ENCODE data around the gene TUBB4A.

The TUBB4A gene

DNA sequence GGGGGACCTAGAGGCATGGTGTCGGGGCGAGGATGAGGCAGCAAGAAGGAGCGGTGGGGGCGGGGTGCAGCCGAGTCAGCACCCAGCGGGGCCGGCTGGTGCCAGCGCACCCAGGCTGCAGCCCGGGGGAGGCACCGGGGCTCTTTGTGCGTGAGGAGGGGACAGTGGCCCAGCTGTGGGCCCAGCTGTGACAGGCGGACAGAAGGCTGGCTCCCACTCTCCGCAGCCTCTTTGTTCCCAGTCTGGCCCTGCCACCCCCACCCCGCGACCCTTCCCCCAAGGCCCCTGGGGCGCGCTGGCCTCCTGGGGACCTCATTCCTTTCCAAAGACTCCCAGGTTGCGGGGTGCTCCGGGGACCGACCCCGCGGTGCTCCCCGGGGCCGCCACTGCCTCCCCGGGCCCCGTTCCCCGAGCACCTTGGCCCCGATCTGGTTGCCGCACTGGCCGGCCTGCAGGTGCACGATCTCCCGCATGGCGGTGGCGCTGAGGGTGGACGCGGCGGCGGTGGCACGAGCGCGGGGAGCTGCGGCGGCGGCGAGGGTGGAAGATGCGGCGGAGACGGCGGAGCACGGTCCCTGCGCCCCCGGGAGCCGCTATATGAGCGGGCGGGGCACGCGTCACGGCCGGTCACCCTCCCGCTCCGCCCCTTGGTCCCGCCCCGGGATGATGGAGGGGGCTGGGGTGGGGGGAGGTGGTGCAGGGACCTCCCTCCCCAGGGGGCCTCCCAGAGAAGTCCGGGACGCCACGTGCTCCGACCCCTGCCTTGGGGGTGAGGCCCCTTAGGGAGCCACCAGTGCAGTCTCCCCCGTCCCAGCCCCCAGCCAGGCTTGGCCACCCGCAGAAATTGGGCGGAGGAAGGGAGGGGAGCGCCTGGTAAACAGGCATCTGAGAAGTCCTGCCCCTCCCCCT, at the start of gene TUBB4A:
Gene TUBB4A, minus strand, starts transcription at position 570 of the 909 bp plus-strand sequence. Its CDS starts 97 bp downstream, at position 473.
- TF ChIP-seq GATA2 (IDR thresholded peaks at IDR 0.05; ENCODE audit: low read depth, low read length) (no peak), GATA3 (IDR thresholded peaks at IDR 0.05; ENCODE audit: low read depth, low read length) (no peak)

DNA sequence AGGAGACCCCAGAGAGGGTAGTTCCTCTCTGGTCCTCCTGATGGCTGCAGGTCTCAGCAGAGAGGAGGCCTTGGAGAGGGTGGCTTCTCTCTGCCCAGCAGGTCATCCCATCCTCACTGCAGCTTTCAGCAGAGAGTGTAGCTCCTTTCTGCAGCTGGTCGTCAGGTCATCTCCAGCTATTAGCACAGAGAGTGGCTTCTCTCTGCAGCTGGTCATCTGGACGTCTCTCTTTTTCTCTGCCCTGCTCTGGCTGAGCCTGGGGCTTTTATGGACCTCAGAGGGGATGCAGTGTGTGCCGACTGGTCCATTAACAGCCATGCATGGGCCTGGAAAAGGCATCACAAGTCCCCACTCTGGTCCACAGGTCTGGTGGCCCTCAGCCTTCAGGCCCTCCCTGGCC, 49.0 kb upstream of the TUBB4A start:
- no peak for TF ChIP-seq GATA2 (IDR thresholded peaks at IDR 0.05; ENCODE audit: low read depth, low read length)
- TF ChIP-seq GATA3 (IDR thresholded peaks at IDR 0.05; ENCODE audit: low read depth, low read length) = no peak

DNA sequence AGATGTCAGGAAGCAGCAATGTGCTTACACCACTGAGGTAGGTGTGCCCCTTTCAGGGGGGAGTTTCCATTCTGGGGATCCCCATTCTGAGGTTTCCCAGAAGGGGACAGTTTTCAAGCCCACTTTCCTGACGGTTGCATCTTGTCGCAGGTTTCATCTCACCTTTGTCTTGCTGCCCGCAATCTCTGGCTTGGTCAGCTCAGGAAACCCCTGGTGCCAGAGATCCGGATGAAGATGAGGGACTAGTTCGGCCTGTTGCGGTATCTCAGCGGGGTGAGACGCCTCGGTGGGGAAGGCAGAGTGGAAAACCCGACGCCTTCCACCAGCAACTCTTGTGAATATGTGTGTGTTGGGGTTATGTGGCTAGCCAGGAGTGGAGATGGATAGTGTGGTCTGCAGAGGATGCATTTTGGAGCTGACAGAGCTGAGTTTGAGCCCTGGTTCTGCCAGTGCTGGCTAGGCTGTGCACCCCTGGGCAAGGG, 41.8 kb upstream of the TUBB4A start:
- TF ChIP-seq GATA2 (IDR thresholded peaks at IDR 0.05; ENCODE audit: low read depth, low read length) = no peak
- TF ChIP-seq GATA3 (IDR thresholded peaks at IDR 0.05; ENCODE audit: low read depth, low read length) = no peak

DNA sequence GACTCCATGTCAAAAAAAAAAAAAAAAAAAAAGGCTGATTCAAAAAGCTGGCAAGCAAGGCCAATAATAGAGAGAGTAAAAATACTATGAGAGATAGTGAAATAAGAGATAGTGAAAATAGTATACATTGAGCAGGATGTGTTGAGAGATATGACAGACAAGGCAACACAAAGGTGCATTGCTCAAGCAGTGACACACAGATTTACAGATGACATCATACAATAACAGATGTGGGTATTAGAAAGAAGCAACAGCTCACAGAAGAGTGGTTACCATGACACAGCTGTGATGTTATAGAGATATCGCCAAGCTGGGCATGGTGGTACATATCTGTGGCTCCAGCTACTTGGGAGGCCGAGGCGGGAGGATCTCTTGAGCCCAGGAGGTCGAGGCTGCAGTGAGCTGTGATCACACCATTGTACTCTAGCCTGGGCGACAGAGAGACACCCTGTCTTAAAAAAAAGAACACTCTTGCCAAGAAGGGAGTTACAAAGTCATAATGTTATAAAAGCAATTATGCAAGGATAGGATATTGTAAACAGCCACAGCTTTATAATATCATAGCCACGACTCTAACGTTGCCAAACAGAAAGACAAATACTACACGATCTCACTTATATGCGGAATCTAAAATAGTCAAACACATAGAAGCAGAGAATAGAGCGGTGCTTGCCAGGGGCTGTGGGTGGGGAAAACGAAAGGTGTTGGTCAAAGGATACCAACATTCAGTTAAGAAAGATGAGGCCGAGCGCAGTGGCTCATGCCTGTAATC, 39.0 kb upstream of the TUBB4A start:
- TF ChIP-seq GATA3 (IDR thresholded peaks at IDR 0.05; ENCODE audit: low read depth, low read length) = no peak
- no peak for TF ChIP-seq GATA2 (IDR thresholded peaks at IDR 0.05; ENCODE audit: low read depth, low read length)

DNA sequence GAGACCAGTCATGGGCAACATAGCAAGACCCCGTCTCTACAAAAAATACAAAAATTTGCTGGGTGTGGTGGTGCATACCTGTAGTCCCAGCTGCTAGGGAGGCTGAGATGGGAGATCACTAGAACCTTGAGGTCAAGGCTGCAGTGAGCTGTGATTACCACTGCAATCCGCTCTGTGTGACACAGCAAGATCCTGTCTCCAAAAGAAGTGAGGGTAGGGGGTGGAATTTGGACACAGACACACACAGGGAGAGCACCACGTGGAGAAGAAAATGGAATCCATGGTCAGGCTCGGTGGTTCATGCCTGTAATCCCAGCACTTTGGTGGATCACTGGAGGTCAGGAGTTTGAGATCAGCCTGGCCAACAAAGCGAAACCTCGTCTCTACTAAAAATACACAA, 37.4 kb upstream of the TUBB4A start:
- TF ChIP-seq GATA2 (IDR thresholded peaks at IDR 0.05; ENCODE audit: low read depth, low read length) = no peak
- no peak for TF ChIP-seq GATA3 (IDR thresholded peaks at IDR 0.05; ENCODE audit: low read depth, low read length)

DNA sequence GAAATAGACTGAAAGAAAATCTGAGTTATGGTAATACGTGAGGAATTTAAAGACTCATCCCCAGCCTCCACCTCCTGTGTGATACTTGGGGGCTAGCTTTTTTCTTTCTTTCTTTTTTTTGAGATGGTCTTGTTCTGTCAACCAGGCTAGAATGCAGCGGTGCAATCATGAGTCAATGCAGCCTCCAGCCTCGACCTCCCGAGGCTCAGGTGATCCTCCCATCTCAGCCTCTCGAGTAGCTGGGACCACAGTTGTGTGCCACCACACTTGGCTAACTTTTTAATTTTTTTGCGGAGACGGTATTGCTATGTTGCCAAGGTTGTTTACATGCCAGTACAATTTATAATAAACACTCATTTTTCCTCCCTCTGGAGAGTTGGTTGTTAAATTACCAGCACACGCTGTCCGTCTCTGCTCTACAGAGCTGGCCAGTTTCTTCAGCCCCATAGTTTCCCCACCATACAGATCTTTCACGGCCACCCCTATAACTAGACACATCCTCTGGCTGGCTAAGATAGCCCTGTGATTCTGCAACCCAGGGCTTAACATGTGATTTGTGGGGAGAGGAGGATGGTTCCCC, 33.5 kb upstream of the TUBB4A start:
- TF ChIP-seq GATA2 (IDR thresholded peaks at IDR 0.05; ENCODE audit: low read depth, low read length) (no peak), GATA3 (IDR thresholded peaks at IDR 0.05; ENCODE audit: low read depth, low read length) (no peak)

DNA sequence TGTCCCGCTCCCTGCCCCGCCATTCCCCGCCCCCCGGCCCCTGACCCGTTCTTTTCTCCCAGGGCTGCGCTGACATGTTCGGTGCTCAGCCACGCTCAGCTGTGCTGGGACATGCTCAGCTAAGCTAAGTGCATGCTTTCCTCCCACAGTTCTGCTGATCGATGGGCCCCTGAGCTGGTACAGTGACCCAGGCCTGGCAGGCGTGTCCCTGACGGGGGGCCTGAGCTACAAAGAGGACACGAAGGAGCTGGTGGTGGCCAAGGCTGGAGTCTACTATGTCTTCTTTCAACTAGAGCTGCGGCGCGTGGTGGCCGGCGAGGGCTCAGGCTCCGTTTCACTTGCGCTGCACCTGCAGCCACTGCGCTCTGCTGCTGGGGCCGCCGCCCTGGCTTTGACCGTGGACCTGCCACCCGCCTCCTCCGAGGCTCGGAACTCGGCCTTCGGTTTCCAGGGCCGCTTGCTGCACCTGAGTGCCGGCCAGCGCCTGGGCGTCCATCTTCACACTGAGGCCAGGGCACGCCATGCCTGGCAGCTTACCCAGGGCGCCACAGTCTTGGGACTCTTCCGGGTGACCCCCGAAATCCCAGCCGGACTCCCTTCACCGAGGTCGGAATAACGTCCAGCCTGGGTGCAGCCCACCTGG, 32.5 kb upstream of the TUBB4A start:
- TF ChIP-seq GATA3 (IDR thresholded peaks at IDR 0.05; ENCODE audit: low read depth, low read length) = no peak
- no peak for TF ChIP-seq GATA2 (IDR thresholded peaks at IDR 0.05; ENCODE audit: low read depth, low read length)

DNA sequence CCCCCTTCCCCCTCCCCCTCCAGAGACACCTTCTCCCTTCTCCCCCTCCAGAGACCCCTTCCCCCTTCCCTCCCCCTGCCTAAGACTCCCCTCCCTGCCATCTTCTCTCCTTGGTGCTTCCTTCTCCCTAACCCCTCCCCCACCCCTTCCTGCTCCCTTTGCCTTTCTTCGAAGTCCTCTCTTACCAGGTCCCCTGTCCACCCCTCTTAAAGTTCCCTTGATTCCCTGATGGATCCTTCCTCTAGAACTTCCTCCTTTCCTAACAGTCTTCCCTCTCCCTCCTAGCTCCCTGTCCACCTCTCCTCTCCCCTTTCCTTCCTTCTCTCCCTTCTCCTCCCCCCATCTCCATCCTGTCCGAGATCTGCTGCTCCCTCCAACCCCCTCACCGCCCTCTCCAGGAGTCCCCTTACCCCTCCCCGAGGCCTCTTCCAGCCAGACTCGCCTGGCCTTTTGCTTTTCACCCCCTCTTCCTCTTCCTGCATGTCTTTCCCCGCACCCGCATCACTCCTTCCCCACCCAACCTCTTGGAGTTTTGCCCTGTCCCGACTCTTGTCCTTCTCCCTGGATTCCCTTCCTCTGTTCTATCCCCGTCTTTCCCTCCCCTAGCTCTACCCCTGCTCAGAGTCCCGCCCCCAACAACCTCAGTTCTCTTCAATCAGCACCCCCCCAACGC, 31.8 kb upstream of the TUBB4A start:
- TF ChIP-seq GATA2 (IDR thresholded peaks at IDR 0.05; ENCODE audit: low read depth, low read length) (no peak), GATA3 (IDR thresholded peaks at IDR 0.05; ENCODE audit: low read depth, low read length) (no peak)

DNA sequence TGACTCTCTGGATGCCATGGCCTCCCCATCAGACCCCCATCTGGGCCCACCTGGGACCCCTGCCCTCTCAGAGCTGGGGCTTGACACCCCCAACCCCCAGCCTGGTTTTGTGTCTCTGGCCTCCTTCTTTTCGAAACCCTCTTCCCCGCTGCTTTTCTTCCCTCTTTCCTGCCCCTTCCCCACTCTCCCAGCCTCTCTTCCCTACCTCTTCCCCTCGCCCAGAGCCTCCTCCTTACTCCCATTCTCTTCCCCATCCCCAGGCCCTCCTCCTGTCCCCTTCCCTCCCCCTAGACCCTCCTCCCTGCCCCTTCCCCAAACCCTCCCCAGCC, 30.9 kb upstream of the TUBB4A start:
- no peak for TF ChIP-seq GATA3 (IDR thresholded peaks at IDR 0.05; ENCODE audit: low read depth, low read length)
- TF ChIP-seq GATA2 (IDR thresholded peaks at IDR 0.05; ENCODE audit: low read depth, low read length) = no peak

DNA sequence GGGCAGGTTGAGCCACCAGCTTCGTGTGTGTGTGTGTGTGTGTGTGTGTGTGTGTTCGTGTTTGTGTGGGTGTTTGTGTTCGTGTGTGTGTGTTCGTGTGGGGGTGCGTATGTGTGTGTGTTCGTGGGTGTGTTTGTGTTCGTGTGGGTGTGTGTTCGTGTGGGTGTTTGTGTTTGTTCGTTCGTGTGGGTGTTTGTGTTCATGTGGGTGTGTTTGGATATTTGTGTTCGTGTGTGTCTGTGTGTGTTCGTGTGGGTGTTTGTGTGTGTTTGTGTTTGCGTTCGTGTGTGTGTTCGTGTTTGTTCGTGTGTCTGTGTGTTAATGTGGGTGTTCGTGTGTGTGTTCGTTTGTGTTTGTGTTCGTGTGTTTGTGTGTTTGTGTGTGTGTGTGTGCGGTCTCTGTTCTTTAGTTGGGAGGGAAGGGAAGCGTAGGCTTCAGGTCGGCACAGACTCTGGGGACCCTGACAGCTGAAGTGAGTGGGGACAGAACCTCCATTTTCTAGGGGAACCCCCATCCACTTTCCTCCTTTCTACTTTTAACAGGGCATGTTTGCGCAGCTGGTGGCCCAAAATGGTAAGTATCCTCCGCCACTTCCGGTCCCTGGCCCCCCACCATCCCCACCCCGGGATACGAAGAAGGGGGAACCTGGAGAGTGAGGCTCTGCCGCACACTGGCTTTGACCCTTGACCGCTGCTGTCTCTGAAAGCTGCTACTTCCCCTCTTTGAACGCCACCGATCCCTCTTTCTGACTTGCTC, 30.3 kb upstream of the TUBB4A start:
- no peak for TF ChIP-seq GATA2 (IDR thresholded peaks at IDR 0.05; ENCODE audit: low read depth, low read length)
- TF ChIP-seq GATA3 (IDR thresholded peaks at IDR 0.05; ENCODE audit: low read depth, low read length) = no peak

DNA sequence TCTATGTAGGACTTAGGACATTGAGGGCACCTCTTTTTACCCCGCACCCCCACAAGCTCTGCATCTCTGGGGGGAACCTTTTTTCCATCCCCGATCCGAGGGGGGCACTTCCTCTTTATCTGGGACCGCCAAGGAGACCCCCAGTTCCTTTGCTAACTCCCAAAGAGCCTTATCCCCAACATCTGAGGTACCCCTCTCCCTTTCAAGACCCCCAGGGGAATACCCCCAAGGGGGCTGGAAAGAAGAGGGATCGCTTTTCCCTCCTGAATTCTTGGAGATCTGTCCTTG, 29.8 kb upstream of the TUBB4A start:
- TF ChIP-seq GATA3 (IDR thresholded peaks at IDR 0.05; ENCODE audit: low read depth, low read length) (no peak), GATA2 (IDR thresholded peaks at IDR 0.05; ENCODE audit: low read depth, low read length) (no peak)

DNA sequence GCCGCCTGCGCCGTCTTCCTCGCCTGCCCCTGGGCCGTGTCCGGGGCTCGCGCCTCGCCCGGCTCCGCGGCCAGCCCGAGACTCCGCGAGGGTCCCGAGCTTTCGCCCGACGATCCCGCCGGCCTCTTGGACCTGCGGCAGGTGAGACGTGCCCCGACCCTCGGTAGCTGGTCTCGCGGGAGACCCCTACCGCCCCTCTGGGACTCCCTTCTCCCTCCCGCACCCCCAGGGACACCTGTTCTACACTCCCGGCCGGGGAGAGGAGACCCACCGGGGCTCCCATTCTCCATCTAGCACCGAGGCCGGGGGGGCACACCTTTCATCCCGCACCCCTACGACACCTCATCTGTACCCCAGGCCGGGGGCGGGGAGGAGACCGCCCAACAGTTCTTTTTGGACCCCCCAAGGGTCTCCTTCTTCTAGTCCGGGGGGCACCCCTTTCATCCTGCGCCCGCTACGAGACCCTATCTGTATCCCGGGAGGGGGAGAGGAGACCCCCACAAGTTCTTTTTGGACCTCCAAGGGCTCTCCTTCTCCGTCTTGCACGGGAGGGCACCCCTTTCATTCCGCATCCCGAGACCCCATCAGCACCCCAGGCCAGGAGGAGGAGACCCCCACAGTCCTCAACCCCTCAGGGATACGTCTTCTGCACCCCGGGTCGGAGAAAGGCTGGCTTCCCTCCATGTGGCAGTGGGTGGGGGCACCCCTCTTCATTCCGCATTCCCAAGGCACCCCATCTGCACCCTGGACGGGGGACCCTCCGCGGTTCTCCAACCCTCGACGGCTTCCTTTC, 29.2 kb upstream of the TUBB4A start:
- TF ChIP-seq GATA3 (IDR thresholded peaks at IDR 0.05; ENCODE audit: low read depth, low read length) = no peak
- TF ChIP-seq GATA2 (IDR thresholded peaks at IDR 0.05; ENCODE audit: low read depth, low read length) = no peak
